Karpas-422 (cell line): ENCODE results near the gene CHDH. TPM values are rescaled to one million over a fixed set of nuclear protein-coding genes. Genes with fewer than 3 reads are reported as not detected.

ENCODE experiments used
- DNase-seq: peaks from one replicate; pipeline ENCODE4 v3.0.0-alpha.2; 2015
- H2AFZ ChIP-seq: fragments of 200-600 bp; sonication (generic); 2 replicates; pipeline ENCODE4 v1.6.1; 2014; ENCODE audit warnings: antibody characterized with exemption, low read length, mixed read lengths
- H3K27ac ChIP-seq: fragments of 200-600 bp; sonication (generic); 2 replicates; pipeline ENCODE4 v1.5.1; 2014; ENCODE audit warnings: mild to moderate bottlenecking, low read length, moderate library complexity
- H3K27me3 ChIP-seq: fragments of 200-600 bp; sonication (generic); 2 replicates; pipeline ENCODE4 v1.6.1; 2014; ENCODE audit warnings: low read length, mixed read lengths
- H3K36me3 ChIP-seq: fragments of 200-600 bp; sonication (generic); 2 replicates; pipeline ENCODE4 v1.6.1; 2014; ENCODE audit warnings: low read length, mixed read lengths; ENCODE audit not compliant: insufficient read depth
- H3K4me1 ChIP-seq: fragments of 200-600 bp; sonication (generic); 2 replicates; pipeline ENCODE4 v1.6.1; 2014; ENCODE audit warnings: mild to moderate bottlenecking, low read length, mixed read lengths
- H3K4me2 ChIP-seq: fragments of 200-600 bp; sonication (generic); 2 replicates; pipeline ENCODE4 v1.6.1; 2014; ENCODE audit warnings: low read length, low read depth, mild to moderate bottlenecking; ENCODE audit not compliant: poor library complexity, severe bottlenecking
- H3K4me3 ChIP-seq: fragments of 200-600 bp; sonication (generic); 2 replicates; pipeline ENCODE4 v1.5.1; 2014; ENCODE audit warnings: mild to moderate bottlenecking, antibody characterized with exemption, low read length, mixed read lengths
- H3K79me2 ChIP-seq: fragments of 200-600 bp; sonication (generic); 2 replicates; pipeline ENCODE4 v1.6.1; 2014; ENCODE audit warnings: mild to moderate bottlenecking, low read length, mixed read lengths
- H3K9ac ChIP-seq: fragments of 200-600 bp; sonication (generic); 2 replicates; pipeline ENCODE4 v1.6.0; 2014; ENCODE audit warnings: low read length
- H3K9me2 ChIP-seq: fragments of 200-600 bp; sonication (generic), shearing (Covaris generic); replicated peaks from 2 replicates; pipeline ENCODE4 v1.6.0; 2014; ENCODE audit warnings: mild to moderate bottlenecking, low read length, moderate library complexity; ENCODE audit not compliant: insufficient read depth
- H3K9me3 ChIP-seq: fragments of 300-700, 200-600 bp; sonication (generic); 2 replicates; pipeline ENCODE4 v1.6.1; 2014; ENCODE audit warnings: low read length, mixed read lengths
- H4K20me1 ChIP-seq: fragments of 200-600 bp; sonication (generic); 2 replicates; pipeline ENCODE4 v1.6.1; 2014; ENCODE audit warnings: mild to moderate bottlenecking, antibody characterized with exemption, low read length, low read depth; ENCODE audit not compliant: insufficient read depth
- total RNA-seq: library from RNA; depleted of rRNA; stranded (reverse); fragments of >200 nt; shearing (Covaris generic); gene quantifications from 2 replicates; pipeline ENCODE4 v1.2.3, GENCODE V29; 2014; ENCODE audit warnings: low replicate concordance

CHDH gene
- total RNA-seq, 1 experiment from 2014 or later: not detected

DNA sequence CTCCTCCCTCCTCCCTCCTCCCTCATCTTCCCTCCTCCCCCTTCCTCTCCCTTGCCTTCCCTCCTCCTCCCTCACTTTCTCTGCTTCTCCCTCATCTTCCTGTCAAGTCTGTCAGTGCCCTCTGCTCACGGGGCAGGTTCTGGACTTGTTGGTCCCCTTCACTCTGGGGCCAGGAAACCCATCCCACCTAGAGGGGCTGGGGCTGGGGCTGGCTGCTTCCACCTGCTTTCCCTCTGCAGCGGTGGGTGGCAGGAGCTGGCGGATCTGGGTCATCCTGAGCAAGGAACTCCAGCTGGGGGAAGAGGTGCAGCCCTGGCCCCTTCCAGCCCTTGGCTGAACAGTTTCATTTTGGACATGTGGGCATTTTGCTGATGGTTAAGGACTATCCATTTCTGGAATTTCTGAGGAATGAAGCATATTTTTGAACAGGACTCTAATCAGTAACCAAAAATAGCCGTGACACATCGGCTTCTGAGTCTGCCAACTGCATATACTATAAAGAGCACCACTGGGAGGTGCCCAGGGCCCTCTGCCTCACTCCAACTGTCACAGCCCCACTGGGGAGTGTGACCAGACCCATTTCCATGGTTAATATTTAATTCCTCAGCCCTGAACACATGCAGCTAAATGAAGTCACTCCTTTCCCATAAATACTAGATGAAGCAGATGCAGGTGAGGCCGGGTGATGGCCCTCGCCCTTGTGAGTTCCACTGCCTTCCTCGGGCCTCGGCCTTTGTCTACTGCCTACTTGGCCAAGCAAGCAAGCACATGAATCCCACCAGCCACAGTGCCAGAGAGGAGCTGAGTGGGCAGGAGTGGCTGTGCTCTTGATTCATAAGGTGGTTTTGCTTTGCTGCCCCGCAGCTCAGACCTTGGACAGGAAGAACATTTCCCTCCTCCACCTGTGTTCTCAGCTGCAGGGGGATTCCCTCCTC is 39.8 kb downstream of the CHDH start:
- no peak for DNase-seq
- H3K9me2 ChIP-seq: no peaks in the 10 kb centered on the region
- no peak overlapping the region for H3K4me2 ChIP-seq

DNA sequence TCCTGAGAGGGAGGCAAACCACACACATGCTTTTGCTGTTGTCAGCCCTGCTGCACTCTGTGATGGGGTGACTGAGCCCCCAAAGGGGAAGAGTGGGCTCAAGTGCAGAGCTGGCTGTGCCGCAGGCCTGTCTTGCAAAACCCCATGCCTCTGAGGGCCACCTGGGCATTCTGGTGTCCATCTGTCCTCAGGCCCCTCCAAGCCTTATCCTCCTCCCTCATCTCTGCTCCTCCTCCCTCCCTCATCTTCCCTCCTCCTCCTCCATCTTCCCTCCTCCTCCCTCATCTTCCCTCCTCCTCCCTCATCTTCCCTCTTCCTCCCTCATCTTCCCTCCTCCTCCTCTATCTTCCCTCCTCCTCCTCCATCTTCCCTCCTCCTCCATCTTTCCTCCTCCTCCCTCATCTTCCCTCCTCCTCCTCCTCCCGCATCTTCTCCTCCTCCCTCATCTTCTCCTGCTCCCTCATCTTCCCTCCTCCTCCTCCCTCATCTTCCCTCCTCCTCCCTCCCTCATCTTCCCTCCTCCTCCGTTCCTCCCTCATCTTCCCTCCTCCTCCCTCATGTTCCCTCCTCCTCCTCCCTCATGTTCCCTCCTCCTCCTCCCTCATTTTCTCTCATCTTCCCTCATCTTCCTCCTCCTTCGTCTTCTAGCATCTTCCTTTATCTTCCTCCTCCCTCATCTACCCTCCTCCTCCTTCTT is 40.6 kb downstream of the CHDH start:
- no peaks in the 10 kb centered on the region for H3K9me3 ChIP-seq
- no peak overlapping the region for H3K4me3 ChIP-seq
- no peaks in the 10 kb centered on the region for H3K36me3 ChIP-seq
- H3K4me2 ChIP-seq: no peak overlapping the region
- no peak overlapping the region for H3K27ac ChIP-seq
- no peaks in the 10 kb centered on the region for H3K79me2 ChIP-seq
- no peaks in the 10 kb centered on the region for H4K20me1 ChIP-seq
- H3K4me1 ChIP-seq: peaks cover 5% of the 10 kb centered on the region; the same call in 1 of the 2 replicates
- no peak for DNase-seq
- no peak overlapping the region for H2AFZ ChIP-seq
- H3K9me2 ChIP-seq: no peaks in the 10 kb centered on the region
- no peaks in the 10 kb centered on the region for H3K27me3 ChIP-seq
- H3K9ac ChIP-seq: no peak overlapping the region

More for the DNA sequence above, 39.8 kb downstream of the CHDH start:
- Histone ChIP-seq H3K9ac (no peak overlapping the region), H4K20me1 (no peaks in the 10 kb centered on the region), H3K4me1 (peaks cover 5% of the 10 kb centered on the region; the same call in 1 of the 2 replicates), H3K79me2 (no peaks in the 10 kb centered on the region), H3K4me3 (no peak overlapping the region), H3K27ac (no peak overlapping the region), H2AFZ (no peak overlapping the region), H3K9me3 (no peaks in the 10 kb centered on the region), H3K36me3 (no peaks in the 10 kb centered on the region), H3K27me3 (no peaks in the 10 kb centered on the region)

DNA sequence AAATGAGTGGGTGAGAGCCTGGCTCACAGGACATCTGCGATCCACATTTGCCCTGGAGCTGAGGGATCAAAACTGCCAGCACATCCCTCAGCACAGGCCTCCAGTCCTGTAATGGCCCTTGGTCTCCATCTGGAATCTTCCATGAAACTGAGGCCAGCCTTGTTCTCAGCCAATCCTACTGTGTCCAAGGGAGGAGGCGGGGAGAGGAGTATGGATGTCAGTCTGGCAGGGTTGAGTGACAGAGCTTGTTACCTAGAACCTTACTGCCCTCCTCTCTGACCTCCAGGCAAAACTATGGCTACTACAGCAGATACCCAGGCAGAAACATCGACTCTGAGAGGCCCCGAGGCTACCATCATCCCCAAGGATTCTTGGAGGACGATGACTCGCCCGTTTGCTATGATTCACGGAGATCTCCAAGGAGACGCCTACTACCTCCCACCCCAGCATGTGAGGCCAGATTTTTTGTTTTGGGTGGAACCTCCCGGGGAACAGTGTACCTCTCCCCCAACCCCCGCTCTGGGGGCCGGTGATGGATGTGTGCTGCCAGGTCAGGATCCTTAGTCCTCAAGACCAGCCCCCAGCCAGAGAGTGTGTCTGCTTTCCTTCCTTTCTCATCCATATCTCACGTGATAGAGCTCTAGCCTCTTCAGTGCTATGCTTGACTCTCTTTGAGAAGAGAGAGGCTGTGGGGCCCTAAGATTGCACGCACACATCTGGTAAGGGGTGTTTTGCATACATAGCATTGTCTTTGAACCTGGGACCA is 41.3 kb downstream of the CHDH start:
- no peaks in the 10 kb centered on the region for H3K79me2 ChIP-seq
- H3K4me1 ChIP-seq: peaks cover 5% of the 10 kb centered on the region; the same call in 1 of the 2 replicates
- no peaks in the 10 kb centered on the region for H3K9me3 ChIP-seq
- DNase-seq: peak; percentile 43
- H3K36me3 ChIP-seq: no peaks in the 10 kb centered on the region
- H4K20me1 ChIP-seq: no peaks in the 10 kb centered on the region
- H2AFZ ChIP-seq: no peak overlapping the region
- H3K4me3 ChIP-seq: no peak overlapping the region
- no peaks in the 10 kb centered on the region for H3K27me3 ChIP-seq
- H3K27ac ChIP-seq: no peak overlapping the region
- no peaks in the 10 kb centered on the region for H3K9me2 ChIP-seq
- H3K9ac ChIP-seq: no peak overlapping the region
- H3K4me2 ChIP-seq: no peak overlapping the region

DNA sequence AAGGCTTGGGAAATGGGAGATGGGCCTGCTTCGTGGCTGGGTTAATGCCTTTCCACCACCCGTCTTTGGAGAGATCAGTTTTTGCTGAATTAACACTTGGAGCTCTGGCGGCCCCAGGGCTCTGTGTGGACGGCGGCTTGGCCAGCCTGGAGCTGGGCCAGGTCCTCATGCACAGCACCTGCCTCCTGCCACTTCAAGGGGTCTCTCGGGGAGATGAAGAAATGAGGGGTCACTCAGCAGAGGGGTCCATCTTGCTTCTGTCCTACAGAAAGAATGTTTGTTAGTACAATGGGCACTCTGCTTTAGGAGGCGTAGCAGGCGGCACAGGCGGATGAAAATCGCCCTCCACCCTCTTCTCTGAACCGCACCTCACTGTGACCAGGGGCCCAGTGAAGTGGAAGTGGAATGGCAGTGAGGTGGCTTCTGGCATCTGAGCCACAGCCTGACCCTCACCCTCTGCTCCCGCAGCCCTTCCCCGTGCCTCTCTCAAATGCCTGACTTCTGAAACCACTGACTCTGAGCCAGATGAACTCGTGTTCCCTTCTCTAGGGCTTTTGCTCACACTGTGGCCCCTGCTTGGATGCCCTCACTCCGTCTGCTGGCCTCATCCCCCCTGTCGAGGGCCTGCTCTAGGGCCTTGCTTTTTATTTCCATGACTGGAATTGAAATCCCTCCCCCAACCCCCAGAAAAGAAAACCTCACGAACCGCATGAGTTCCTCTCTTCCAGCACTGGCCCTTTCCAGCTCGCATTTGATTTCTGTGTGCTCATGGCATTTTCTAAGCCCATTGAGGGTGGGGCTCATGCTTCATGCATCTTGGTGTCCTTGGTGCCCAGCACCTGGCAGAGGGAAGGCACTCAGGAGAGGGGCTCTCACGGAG is 42.2 kb downstream of the CHDH start:
- no peaks in the 10 kb centered on the region for H3K79me2 ChIP-seq
- no peaks in the 10 kb centered on the region for H3K9me2 ChIP-seq
- no peak overlapping the region for H3K4me3 ChIP-seq
- no peak overlapping the region for H2AFZ ChIP-seq
- DNase-seq: no peak
- no peaks in the 10 kb centered on the region for H4K20me1 ChIP-seq
- no peak overlapping the region for H3K27ac ChIP-seq
- no peaks in the 10 kb centered on the region for H3K9me3 ChIP-seq
- no peak overlapping the region for H3K4me2 ChIP-seq
- no peaks in the 10 kb centered on the region for H3K27me3 ChIP-seq
- H3K4me1 ChIP-seq: peaks cover 5% of the 10 kb centered on the region; the same call in 1 of the 2 replicates
- no peaks in the 10 kb centered on the region for H3K36me3 ChIP-seq
- no peak overlapping the region for H3K9ac ChIP-seq

DNA sequence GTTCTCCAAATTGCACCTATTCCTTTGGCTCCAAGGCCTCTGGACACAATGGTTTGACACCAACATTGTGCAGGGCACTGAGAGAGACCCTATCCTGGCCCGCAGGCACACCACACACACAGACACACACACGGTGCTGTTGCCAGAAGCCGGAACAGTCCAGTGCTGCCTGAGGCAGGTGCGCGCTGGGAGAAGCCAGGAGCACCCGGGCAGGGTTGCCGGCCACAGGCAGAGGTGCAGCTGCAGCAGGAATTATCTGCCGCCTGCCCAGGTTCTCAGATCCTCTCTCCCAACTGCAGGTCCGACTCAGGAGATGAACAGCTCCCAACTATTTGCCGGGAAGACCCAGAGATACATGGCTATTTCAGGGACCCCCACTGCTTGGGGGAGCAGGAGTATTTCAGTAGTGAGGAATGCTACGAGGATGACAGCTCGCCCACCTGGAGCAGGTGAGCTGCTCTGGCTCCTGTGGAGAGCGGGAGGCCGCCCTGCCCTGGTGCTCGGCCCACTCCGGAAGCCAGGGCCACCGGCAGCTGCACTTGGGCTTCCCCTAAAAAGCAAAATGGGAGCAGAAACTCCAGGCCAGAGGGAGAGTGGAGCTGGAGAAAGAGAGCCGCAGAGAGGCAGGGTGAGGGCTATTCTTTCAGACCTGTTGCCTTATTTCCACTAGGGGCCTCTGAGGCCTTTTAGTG is 42.9 kb downstream of the CHDH start:
- no peak for DNase-seq
- H3K9ac ChIP-seq: no peak overlapping the region
- no peaks in the 10 kb centered on the region for H3K9me2 ChIP-seq
- no peaks in the 10 kb centered on the region for H3K9me3 ChIP-seq
- no peaks in the 10 kb centered on the region for H3K79me2 ChIP-seq
- H4K20me1 ChIP-seq: no peaks in the 10 kb centered on the region
- peaks cover 5% of the 10 kb centered on the region; the same call in 1 of the 2 replicates for H3K4me1 ChIP-seq
- H3K4me2 ChIP-seq: no peak overlapping the region
- H2AFZ ChIP-seq: no peak overlapping the region
- no peaks in the 10 kb centered on the region for H3K27me3 ChIP-seq
- no peak overlapping the region for H3K4me3 ChIP-seq
- H3K27ac ChIP-seq: no peak overlapping the region
- no peaks in the 10 kb centered on the region for H3K36me3 ChIP-seq

DNA sequence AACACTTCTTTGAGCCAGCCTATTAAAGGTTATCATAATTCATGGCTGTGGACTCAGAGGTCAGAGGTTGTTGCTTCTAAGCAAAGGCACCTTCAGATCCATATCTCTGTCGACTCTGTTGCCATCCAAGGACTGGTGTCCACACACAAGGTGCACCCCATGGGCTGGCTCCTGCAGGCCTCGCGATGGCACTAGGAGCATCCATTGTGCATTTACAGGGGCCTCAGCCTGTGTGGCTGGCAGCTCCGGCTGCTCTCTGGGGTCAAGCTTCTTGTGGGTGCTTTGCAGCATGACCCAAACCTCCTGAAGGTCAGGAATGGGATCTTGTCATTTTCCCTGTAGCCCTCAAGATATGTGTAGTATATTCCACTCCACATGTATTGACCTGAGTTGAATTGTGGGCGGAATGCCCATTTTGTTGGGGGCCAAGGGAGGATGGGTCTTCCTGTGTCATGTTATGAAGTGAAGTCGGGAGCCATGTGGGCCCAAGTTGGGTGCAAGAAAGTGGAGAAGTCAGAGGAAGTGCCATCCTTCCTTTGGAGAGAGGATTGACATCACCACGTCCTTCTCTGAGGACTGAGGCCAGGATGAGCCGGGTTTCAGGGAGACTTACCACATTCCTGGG is 43.9 kb downstream of the CHDH start:
- Histone ChIP-seq H3K36me3 (no peaks in the 10 kb centered on the region), H3K79me2 (no peaks in the 10 kb centered on the region), H3K27me3 (no peaks in the 10 kb centered on the region), H3K4me3 (no peak overlapping the region), H2AFZ (no peak overlapping the region), H3K4me2 (no peak overlapping the region), H3K9me2 (no peaks in the 10 kb centered on the region), H3K4me1 (peaks cover 5% of the 10 kb centered on the region; the same call in 1 of the 2 replicates), H3K27ac (no peak overlapping the region), H4K20me1 (no peaks in the 10 kb centered on the region), H3K9me3 (no peaks in the 10 kb centered on the region), H3K9ac (no peak overlapping the region)
- no peak for DNase-seq

DNA sequence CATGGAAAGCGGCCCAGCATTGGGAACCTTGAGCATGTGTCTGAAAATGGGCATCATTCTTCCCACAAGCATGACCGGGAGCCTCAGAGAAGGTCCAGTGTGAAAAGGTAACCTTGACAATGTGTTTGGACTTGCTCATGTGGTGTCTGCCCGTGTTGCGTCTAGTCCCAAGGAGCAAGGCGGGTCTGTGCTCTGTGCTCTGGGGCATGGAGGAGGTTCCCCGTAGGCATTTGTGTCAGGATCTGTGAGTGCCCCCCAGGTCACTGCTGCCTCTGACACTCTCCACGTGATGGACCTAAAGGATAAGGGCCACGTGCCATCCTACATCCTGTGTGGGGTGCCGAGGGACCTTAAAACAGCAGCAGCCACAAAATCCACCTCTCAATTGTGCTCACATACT is 44.9 kb downstream of the CHDH start:
- no peaks in the 10 kb centered on the region for H3K79me2 ChIP-seq
- H2AFZ ChIP-seq: no peak overlapping the region
- no peaks in the 10 kb centered on the region for H3K36me3 ChIP-seq
- no peak for DNase-seq
- H3K27me3 ChIP-seq: no peaks in the 10 kb centered on the region
- no peaks in the 10 kb centered on the region for H3K9me2 ChIP-seq
- no peak overlapping the region for H3K27ac ChIP-seq
- no peak overlapping the region for H3K4me3 ChIP-seq
- peaks cover 5% of the 10 kb centered on the region; the same call in 1 of the 2 replicates for H3K4me1 ChIP-seq
- H3K4me2 ChIP-seq: no peak overlapping the region
- no peaks in the 10 kb centered on the region for H4K20me1 ChIP-seq
- H3K9me3 ChIP-seq: no peaks in the 10 kb centered on the region
- H3K9ac ChIP-seq: no peak overlapping the region
